HTR-8/SVneo (cell line): ENCODE measurements around the gene SUGCT.
"Not testable (repeated sequence)": the region's sequence is repeated elsewhere in the genome, so short reads cannot be mapped to it uniquely, and the experiment has no call there.

Experiments used
- DNase-seq: peaks from one replicate; pipeline ENCODE4 v3.0.0; 2011; ENCODE audit warnings: low spot score, mixed read lengths; ENCODE audit not compliant: insufficient read length
- FAIRE-seq: peaks from 2 replicates; lab custom pipeline; 2011; peaks lifted over from hg19 to GRCh38; lab: Jason Lieb, UNC

The SUGCT gene

DNA sequence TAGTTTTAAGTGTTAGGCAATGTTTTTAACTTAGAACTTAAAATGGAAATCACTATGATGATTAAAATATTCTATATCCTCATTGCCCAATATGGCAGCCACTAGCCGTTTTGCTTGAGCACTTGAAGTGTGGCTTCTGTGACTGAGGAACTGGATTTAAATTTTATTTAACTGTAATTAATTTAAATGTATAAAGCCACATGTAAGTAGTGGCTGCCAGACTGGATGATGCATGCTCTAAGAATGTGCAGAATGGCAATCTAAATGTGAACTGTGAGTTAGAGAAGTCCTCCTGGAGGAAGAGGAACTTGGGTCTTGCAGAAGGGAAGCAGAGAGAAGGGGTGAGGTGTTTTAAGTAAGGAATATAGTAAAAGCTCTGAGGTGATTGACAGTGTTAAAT is 451.4 kb downstream of the SUGCT start:
- FAIRE-seq (no peak), DNase-seq (peak; percentile 5)

DNA sequence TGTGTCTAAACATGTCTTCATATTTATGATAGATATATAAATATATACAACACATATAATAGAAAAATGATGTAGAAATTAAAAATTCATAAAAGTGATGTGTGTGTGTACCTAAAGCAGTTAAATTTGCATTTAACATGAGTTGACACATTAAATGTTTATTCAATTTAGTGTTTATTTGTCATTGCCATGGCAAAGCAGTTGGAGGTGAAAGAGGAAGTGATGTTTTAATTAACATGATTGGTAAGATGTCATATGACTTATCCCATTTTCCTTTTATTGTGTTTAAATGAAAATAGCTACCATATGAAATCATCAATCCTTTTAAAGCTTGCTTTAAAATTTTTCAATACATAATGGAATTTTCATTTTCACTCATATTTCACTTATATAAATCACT is 452.6 kb downstream of the SUGCT start:
- DNase-seq (no peak), FAIRE-seq (no peak)

DNA sequence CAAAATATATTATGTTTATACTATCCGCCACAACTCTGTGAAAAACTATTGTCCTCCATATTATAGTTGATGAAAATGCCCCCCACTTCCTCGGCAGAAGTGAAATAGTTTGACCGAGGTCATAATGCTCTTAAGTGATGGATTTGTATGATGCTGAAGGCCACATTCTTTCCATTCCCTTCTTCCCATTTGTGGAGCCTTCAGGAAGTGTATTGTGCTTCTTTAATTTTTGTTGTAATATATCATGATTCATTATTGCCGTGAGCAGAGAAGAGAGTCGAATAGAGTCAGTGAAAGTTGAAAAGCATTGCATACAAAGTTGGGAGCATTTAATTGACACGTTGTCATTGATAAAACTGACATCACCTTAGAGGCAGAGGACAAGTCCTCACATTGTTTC is 460.3 kb downstream of the SUGCT start:
- FAIRE-seq (no peak), DNase-seq (no peak)

DNA sequence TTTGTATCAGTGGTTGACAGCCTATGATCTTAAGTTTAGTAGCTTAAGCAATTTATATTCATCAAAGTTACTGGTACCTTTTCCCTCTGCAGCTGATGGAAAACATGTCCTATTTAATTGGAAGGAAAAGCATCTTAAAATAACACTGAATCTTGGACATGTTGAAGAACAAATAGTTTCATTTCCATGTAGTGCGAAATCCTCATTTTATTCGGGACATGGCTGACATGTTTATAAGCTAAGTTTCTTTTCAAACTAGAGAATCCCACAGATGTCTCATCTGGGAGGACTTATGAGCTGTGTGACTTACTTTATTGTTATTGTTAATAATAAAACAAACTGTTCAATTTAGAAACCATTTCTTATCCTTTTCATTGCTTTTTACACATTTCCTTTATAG is 461.0 kb downstream of the SUGCT start:
- no peak for FAIRE-seq
- no peak for DNase-seq

DNA sequence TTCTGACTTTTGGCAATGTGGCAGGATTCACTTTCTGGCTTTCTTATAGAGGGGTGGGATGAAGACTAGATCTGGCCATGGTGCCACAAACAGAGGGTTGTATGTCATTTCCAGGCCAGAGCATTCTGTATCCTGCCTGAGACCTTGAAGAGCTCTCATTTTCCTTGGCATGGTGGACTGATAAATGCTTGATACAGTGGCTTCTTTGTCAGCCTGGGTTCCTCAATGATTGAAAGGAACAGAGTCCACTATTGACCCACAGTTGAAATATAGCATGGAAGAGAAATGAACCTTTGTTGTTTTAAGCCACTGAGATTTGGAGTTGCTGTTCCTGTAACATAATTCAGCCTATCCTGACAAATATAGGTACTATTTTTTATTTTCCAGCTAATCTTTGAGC is 462.7 kb downstream of the SUGCT start:
- DNase-seq (no peak), FAIRE-seq (no peak)

DNA sequence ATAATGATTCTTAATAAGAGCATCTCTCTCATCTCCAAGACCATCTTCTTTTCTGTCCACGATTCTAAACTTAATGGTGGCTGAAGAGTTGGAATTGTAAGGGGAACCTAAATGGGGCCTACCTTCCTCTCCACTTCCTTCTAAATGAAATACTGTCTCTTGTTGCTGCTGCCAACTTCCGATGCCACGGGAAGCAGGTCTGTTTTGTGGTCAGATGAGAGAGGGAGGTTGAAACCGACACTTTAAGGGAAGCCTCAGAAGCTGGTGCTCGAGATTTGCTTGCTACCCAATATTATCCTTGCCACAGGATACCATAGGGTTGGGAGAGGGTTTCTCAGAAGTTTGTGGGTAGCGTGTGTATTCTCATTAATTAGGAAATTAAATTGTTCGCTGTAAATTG is 464.1 kb downstream of the SUGCT start:
- FAIRE-seq, result no peak
- DNase-seq, result no peak

DNA sequence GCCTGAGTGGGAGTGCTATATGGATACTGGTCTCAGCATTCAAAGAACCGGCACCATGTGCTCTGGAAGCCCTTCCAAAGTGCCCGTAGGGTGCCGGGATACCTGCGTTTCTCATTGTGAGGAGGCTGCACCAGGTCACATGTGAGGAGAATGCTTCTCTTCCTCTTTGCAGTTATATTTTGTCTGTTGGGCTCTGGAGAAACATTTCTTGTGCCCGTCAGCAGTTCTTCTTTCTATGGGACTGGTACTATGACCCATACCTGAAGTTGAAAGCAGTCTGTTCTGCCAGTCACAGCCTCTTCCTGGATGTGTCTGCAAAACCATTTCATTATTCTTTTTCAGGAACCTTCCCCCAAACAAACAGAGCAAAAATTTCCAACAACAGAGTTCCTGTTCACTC is 465.0 kb downstream of the SUGCT start:
- no peak for DNase-seq
- FAIRE-seq, result no peak

DNA sequence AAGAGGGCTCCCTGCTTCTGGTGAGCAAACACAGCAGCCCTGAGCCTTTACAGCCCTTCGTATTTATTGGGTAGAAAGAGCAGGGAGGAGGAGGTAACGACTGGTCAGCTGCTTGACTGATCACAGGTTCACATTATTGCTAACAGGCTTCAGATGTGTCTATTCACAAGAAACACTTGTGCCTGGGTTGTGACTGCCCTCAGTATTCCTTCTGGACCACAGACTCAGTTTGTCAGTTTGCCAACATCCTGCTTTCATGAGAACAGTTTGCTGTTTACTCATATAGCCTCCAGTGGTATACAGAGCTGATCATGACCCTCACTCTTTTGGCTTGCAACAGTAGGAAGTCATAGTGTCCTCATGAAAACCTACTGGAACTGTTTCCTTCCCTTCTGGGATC is 467.5 kb downstream of the SUGCT start:
- FAIRE-seq, DNase-seq: not testable (repeated sequence)

DNA sequence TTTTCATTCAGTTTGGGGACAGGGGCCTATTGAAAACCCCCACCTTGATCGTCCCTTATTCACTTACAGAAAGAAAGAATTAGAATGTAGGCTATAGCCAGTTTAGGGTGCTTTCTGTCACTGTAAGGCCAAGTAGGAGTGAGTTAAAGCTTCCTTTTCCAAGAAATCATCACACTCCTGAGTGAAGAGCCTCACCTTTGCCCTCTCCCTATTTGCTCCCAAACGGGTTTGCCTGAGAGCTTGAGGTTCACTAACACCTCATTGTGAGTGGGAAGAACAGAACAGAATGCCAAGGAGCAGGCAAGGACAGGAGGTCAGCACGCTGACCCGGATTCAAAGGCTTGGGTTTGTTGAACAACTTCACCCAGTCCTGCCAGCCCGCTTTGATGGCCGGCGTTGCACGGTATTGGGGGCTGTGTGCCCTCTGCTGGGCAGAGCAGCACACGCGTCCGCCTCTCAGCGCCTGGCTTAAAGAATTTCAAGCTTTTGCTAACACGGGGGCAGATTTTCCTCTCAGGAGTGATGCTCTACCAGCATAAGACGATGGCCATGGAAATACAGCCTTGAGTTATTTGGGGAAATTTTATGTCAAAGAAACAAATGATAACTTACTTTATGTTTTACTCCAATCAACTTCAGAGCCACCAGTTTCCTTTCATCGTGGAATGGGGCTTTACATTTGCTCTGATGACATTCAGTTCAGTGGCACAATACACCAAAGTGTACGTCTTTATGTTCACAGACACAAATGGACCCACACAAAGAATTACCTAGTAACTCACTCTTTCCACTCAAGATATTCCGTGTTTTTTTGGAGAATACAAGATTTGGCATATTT is 470.0 kb downstream of the SUGCT start:
- FAIRE-seq (peak; percentile 60), DNase-seq (peak; percentile 65)

DNA sequence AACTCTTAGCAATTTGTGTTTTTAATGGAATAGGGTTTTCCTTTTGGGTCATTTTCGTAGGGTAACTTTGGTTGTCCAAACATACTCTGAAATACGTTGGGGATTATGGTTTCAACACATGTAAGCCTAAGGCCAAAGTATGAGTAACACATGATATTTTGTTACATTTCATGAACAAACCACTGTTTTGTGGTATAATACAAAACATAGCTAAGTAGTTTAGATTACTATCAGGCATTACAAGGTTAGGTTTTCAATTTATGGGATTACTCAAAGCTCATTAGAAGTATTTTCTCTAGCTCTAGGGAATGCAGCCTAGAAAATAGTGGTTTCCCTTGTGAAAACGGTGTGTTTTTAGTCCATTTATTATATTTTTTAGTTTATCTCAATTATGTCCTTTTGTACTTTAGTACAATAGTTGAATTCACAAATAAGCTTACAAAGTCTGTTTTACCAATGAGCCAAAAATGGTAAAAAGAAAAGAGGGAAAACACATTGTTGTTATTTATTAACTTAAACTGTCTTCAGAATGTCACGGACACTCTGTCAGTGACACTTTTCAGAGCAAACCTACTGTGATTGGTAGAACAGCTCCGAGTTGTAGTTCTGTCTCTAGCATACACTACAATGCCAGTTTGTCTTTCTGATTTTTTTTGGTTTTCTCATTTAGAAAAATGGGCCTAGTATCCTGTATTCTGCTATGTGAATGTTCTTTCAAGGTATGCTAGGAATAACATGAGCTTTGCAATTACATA is 473.7 kb downstream of the SUGCT start:
- FAIRE-seq (no peak), DNase-seq (no peak)

DNA sequence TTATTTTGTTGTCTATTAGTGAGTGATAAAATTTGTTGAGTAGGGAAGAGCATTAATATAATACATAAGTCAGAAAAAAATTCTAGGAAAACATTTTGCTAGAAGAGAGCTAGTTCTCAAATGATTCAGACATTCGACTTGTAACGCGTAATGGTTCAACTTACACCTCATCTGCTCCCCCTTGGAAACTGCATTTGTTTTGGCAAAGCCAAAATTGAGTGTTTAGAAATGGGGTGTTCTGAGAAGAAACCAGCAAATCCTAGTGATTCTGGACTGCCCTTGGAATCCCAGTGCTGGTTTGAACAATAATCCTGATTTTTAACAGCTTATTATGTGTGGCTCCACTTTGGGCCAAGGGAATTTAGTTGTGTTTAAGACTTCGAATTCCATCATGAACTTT is 475.7 kb downstream of the SUGCT start:
- DNase-seq, result no peak
- FAIRE-seq, result no peak

DNA sequence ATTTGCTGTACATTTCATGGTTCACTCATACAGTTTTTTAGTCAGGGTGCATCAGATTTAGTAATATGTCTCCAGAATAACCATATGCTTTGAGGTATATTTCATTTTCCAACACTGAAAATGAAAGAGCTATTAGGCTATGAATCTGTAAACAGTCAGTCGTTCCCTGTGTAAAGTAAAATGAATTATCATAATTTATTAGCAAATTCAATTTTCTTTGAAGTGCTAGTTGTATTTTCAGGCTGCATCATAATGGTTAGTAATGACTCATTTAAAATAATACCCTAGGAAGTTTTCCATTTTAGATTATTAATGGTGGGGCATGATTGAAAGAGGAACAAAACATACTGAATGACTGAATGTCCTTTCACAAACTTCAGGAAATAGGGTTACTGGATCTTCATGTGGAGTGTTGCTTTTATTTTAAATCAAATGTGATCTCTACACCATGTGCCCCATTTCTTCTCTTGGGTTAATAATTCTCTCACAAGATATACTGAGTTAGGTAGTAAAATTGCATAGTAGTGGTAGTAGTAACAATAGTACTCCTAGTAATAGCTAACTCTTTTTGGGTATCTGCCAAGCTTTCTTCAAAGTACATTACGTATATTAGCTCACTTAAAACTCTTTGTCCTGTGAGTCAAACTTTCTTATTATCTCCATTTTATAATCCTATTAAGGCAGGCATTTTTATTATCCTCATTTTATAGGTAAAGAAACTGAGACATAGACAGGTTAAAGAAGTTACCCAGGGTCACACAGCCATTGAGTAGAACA is 476.5 kb downstream of the SUGCT start:
- no peak for DNase-seq
- no peak for FAIRE-seq

DNA sequence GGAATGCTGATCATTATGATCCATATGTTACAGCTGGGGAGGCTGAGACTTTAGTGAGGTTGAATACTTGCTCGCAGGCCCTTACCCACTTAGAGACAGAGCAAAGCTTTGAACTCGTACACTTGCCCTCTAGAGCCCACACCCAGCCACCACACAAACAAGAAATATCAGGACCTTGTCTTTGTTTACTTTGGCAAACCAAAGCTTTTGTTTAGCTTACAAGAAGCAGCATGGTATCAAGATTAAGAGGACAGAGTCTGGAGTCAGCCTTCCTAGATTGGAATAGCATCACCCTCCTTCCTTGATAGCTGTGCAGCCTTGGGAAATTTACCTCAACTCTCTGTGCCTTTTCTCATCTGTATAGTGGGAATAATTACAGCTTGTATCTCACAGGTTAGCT is 477.5 kb downstream of the SUGCT start:
- FAIRE-seq, result no peak
- DNase-seq, result no peak

DNA sequence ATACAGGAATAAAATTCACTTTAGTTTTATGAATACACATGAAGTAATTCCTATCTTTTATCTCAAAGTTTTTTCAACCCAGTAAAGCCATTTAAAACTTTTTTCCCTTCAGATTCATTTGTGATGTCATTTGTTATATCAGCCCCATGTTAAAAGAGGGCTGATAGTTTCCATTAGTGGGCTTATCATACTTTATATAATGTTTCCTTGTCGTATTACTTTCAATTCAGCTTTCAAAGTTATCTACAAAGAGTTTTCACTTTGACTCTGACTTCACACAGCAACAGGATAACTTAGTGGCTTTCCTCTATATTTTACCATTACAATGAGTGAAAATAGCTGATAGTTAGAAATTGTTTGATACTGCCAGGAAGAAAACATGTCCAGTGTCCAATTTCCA is 484.8 kb downstream of the SUGCT start:
- DNase-seq (no peak), FAIRE-seq (no peak)

DNA sequence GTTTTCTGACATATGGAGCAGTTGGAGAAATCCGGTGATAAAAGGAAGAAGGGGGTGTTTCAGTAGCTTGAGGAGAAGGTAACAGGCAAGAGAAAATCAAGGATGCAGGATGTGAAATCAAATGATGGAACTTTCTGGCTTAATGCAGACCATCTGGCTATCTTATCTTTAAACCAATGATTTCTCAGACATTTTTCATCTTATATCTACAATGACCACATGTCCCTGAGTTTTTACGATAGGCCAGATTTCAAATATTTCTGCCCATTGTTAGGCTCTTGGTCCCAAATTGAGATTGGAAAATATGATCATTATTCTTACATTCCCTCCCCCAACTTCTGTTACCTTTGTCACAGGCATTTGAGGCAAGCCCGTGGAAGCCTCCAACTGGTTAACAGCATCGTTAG is 486.8 kb downstream of the SUGCT start:
- DNase-seq, result no peak
- no peak for FAIRE-seq

DNA sequence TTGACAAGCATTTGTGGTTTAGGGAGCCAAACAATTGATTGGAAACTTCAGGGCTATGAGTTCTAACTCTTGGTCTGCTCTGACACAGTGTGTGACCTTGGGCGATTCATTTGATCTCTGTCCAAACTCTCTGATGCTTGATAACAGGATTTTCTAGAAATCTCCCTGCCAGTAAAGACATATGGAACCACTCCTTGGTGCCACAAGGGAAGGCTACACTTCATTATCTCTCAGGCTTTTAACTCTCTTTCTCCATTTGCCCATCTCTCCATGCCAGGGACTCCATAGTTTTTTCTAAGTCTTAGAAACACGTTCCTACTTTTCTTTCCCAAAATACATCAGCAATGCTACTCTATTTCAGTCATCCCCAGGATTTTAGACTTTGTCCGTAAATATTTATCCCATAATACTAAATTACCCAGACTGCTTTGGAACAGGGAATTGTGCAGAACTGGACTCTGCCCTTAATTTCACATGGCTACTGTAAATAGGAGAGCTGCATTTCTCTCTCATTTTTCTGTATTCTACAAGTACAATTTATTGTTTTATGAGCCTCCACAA is 488.2 kb downstream of the SUGCT start:
- DNase-seq (no peak), FAIRE-seq (no peak)

DNA sequence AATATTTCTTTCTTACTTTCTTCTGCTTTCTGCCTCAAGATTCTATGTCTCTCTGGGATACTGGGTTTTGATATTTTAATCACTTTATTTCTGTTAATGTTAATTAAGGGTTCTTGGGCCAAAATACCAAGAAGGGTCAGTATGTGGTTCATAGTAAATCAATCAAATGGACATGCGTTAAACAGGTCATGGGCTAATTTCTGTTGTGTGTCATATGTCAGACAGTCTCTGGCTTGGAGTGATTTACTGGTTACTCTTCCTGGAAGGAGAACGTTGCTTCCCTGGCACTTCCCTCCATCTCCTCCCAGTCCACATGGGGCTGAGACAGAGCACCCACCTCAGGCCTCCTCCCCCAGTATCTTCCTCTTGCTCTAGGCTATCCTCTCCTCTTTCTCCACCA is 489.1 kb downstream of the SUGCT start:
- FAIRE-seq, result no peak
- DNase-seq, result no peak

DNA sequence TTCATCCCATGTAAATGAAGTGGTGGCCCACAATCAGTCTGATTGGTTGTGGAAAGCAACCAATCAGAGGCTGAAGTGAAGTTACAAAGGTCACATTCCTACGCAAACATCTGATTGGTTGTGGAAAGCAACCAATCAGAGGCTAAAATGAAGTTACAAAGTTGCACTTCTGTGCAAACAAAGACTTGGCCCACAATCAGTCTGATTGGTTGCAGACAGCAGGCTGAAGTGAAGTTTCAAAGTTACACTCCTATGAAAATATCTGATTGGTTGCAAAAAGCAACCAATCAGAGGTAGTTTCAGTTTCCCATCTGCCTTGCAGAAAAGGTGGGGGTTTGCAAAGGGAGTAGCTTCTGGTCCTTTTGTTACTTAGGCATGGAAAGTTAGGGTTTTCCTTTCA is 492.6 kb downstream of the SUGCT start:
- not testable (repeated sequence) for FAIRE-seq, DNase-seq

DNA sequence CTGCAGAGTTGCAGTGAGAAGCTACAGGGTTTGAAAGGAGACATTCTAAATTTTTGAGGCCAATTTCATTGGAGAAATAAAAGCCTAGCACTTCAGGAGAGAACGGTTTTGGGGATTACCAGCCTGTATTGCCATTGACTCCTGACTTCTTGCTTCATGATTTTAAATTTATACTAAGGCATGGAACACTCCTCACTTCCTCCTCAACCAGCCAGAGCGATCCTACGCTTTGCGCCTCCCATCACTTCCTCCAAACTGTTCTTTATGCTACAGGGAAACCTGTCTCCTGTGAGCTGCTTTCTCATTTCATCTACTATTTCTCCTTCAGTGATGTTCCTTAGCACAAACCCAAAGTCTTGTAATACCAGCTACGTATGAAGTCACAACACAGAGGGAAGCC is 495.1 kb downstream of the SUGCT start:
- DNase-seq, result no peak
- no peak for FAIRE-seq

DNA sequence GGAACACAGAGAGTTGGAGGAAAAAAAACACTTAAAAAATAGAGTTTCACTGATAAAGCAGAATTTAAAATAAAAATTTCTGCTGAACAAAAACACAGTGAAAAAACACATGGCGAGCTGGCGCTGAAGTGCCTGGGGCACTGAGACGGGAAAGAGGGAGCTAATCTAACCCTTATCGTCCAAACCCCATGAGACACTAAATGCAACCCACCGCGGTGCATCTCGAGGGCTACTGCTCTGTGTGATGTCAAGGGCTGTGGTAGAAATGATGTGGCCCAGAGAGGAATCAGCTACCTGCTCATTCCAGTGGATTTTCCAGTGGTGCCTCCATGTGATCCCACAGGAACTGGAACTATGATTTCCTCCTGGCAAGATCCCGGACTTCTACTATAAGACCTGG is 499.3 kb downstream of the SUGCT start:
- no peak for FAIRE-seq
- DNase-seq, result no peak
